H1 (cell line): Measurements from ENCODE around the gene RBBP8. TPM values are rescaled to one million over a fixed set of nuclear protein-coding genes. Genes with fewer than 3 reads are reported as not detected.

Experiments
- ATF2 ChIP-seq: IDR thresholded peaks from 2 replicates; pipeline ENCODE4 v1.6.1; 2012; ENCODE audit warnings: low read length, inconsistent platforms
- BACH1 ChIP-seq: IDR thresholded peaks from 2 replicates; pipeline ENCODE4 v1.6.1; 2012; ENCODE audit warnings: low read length, improper control_type of control experiment
- BRCA1 ChIP-seq: IDR thresholded peaks from 2 replicates; pipeline ENCODE4 v1.6.1; 2012; ENCODE audit warnings: low read depth, low read length, improper control_type of control experiment
- CHD1 ChIP-seq: IDR thresholded peaks from 2 replicates; pipeline ENCODE4 v1.6.1; 2012; ENCODE audit warnings: low read depth, low read length, improper control_type of control experiment
- CHD2 ChIP-seq: IDR thresholded peaks from 2 replicates; pipeline ENCODE4 v1.6.1; 2012; ENCODE audit warnings: low read length, improper control_type of control experiment
- CREB1 ChIP-seq: IDR thresholded peaks from 2 replicates; pipeline ENCODE4 v1.6.1; 2012; ENCODE audit warnings: inconsistent platforms
- EZH2 ChIP-seq: fragments of 200-600 bp; sonication (generic); IDR thresholded peaks from 2 replicates; pipeline ENCODE4 v1.7.1; 2012; ENCODE audit warnings: low read depth, mild to moderate bottlenecking, moderate library complexity, low read length, inconsistent platforms; ENCODE audit not compliant: severe bottlenecking
- HDAC2 ChIP-seq, 2 experiments: fragments of 300-600 bp in 1 of 2; sonication (generic) in 1 of 2; IDR thresholded peaks; 2 replicates each; pipeline ENCODE4 v1.6.1; 2011 to 2012; ENCODE audit warnings: low read depth in 2 of 2, low read length in 2 of 2, mild to moderate bottlenecking in 2 of 2, moderate library complexity in 2 of 2, borderline replicate concordance in 1 of 2, inconsistent platforms in 1 of 2
- KDM1A ChIP-seq: fragments of 200-600, 300-600 bp; sonication (generic); IDR thresholded peaks from 2 replicates; pipeline ENCODE4 v1.7.1; 2016; ENCODE audit warnings: mild to moderate bottlenecking, low read length, borderline replicate concordance
- KDM4A ChIP-seq: IDR thresholded peaks from one replicate; pipeline ENCODE4 v1.7.1; 2012; ENCODE audit warnings: low read depth, mild to moderate bottlenecking, moderate library complexity, low read length, inconsistent platforms; ENCODE audit not compliant: severe bottlenecking
- MAFK ChIP-seq: IDR thresholded peaks from 2 replicates; pipeline ENCODE4 v1.6.1; 2012; ENCODE audit warnings: low read depth, mild to moderate bottlenecking, improper control_type of control experiment, low read length
- NRF1 ChIP-seq: IDR thresholded peaks from 2 replicates; pipeline ENCODE4 v1.6.1; 2011; ENCODE audit warnings: mild to moderate bottlenecking, low read depth, low read length, improper control_type of control experiment
- POLR2AphosphoS5 ChIP-seq: IDR thresholded peaks from 2 replicates; pipeline ENCODE4 v1.6.1; 2011; ENCODE audit warnings: low read depth, low read length
- RBBP5 ChIP-seq: IDR thresholded peaks from 2 replicates; pipeline ENCODE4 v1.7.1; 2012; ENCODE audit warnings: low read depth, mild to moderate bottlenecking, inconsistent platforms, low read length, moderate library complexity, borderline replicate concordance
- SAP30 ChIP-seq: fragments of 300-600 bp; sonication (generic); IDR thresholded peaks from 2 replicates; pipeline ENCODE4 v1.7.1; 2012; ENCODE audit warnings: low read length, moderate library complexity, mild to moderate bottlenecking, inconsistent platforms; ENCODE audit not compliant: insufficient read depth, insufficient replicate concordance
- SIRT6 ChIP-seq: IDR thresholded peaks from one replicate; pipeline ENCODE4 v1.7.1; 2012; ENCODE audit warnings: low read length, inconsistent platforms
- SIX5 ChIP-seq: IDR thresholded peaks from 2 replicates; pipeline ENCODE4 v1.6.1; 2011; ENCODE audit warnings: mild to moderate bottlenecking, low read depth, low read length
- SRF ChIP-seq: IDR thresholded peaks from 2 replicates; pipeline ENCODE4 v1.6.1; 2011; ENCODE audit warnings: mild to moderate bottlenecking, low read depth, low read length, moderate library complexity
- SUZ12 ChIP-seq: fragments of 200-600 bp; sonication (generic); IDR thresholded peaks from 2 replicates; pipeline ENCODE4 v1.6.1; 2012; ENCODE audit warnings: mild to moderate bottlenecking, inconsistent platforms, low read length, moderate library complexity, mixed read lengths
- TBP ChIP-seq: IDR thresholded peaks from 2 replicates; pipeline ENCODE4 v1.6.1; 2011; ENCODE audit warnings: low read depth, low read length, improper control_type of control experiment
- TEAD4 ChIP-seq: IDR thresholded peaks from 2 replicates; pipeline ENCODE4 v1.6.1; 2012; ENCODE audit warnings: low read depth, low read length, inconsistent platforms, mixed read lengths
- polyA plus RNA-seq, 7 experiments: library from polyadenylated mRNA; depleted of rRNA in 3 of 7; stranded (reverse) in 5 of 7; unstranded in 2 of 7; fragments of >200 nt in 5 of 7; fragments of 200-250 nt in 2 of 7; gene quantifications; 1 replicate in 5 of 7; 2 replicates in 1 of 7; 4 replicates in 1 of 7; pipeline versions ENCODE4 v1.2.1 to v1.2.3, GENCODE V29; 2011 to 2013; ENCODE audit warnings: missing spikeins in 2 of 7, mixed read lengths in 2 of 7
- total RNA-seq: library from RNA; stranded (reverse); fragmentation: NEBNext Ultra II Directional; extraction: Animal tissue kit (Norgen Biotek cat#: 25700); gene quantifications from 2 replicates; pipeline ENCODE4 v1.2.1, GENCODE V29; 2021
- TF ChIP-seq, protein P1 (sequence below): IDR thresholded peaks from 2 replicates; pipeline ENCODE4 v1.6.1; 2011; ENCODE audit warnings: low read depth, mild to moderate bottlenecking, low read length; ENCODE audit not compliant: insufficient read depth

The RBBP8 gene
- total and polyA plus RNA-seq, 2 of the 8 experiments (the other 6 are each of a cell fraction or from before 2014, with no cell fraction given), result 16.1 to 65.8 TPM

GRCh38 chr18:22933206-22933965, at the start of gene RBBP8 (continued):
- no peak for TF ChIP-seq CHD1
- TF ChIP-seq TBP, result peak; percentile 50
- no peak for TF ChIP-seq SIX5
- no peak for TF ChIP-seq EZH2
- peak; percentile 64 for TF ChIP-seq KDM4A
- TF ChIP-seq SIRT6, result no peak
- no peak for TF ChIP-seq BRCA1
- no peak; the same call in none of the 2 replicates for TF ChIP-seq CHD2
- TF ChIP-seq ATF2, result no peak
- no peak for TF ChIP-seq SAP30
- peak; percentile 72; the same call in 1 of the 2 replicates for TF ChIP-seq RBBP5
- no peak for TF ChIP-seq KDM1A
- no peak for TF ChIP-seq BACH1
- TF ChIP-seq POLR2AphosphoS5, result no peak
- TF ChIP-seq SUZ12, result peak; percentile 39; the same call in 1 of the 2 replicates
- peak; percentile 72 for TF ChIP-seq NRF1
- peak in 1 of 2 experiments; percentile 25; a peak in 1 of 4 replicates for TF ChIP-seq HDAC2 (IDR thresholded peaks at IDR 0.05; ENCODE audit: borderline replicate concordance in 1 of 2, low read depth in 2 of 2, low read length in 2 of 2)
- TF ChIP-seq SRF, result 0 out of 2 replicates have a peak, but pooled peaks have one; percentile 7
- TF ChIP-seq, protein P1, sequence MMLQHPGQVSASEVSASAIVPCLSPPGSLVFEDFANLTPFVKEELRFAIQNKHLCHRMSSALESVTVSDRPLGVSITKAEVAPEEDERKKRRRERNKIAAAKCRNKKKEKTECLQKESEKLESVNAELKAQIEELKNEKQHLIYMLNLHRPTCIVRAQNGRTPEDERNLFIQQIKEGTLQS, result no peak
- no peak for TF ChIP-seq TEAD4
- no peak for TF ChIP-seq MAFK
- TF ChIP-seq CREB1, result peak; percentile 92
